AG09309 (cell line): Measurements from ENCODE around the gene SRMS.
A peak's percentile ranks its signal among the peaks of the same experiment; 100 is the strongest.

Experiments used
- DNase-seq: peaks from one replicate; pipeline ENCODE4 v3.0.0-alpha.2; 2010; ENCODE audit warnings: low read depth
- H3K4me3 ChIP-seq: 2 replicates; pipeline ENCODE4 v1.5.1; 2011; ENCODE audit warnings: mild to moderate bottlenecking, low read depth, low read length, moderate library complexity; ENCODE audit not compliant: control insufficient read depth
- CTCF ChIP-seq: IDR thresholded peaks from 2 replicates; pipeline ENCODE4 v1.5.1; 2011; ENCODE audit warnings: mild to moderate bottlenecking, low read depth, low read length, inconsistent platforms; ENCODE audit not compliant: insufficient read depth, control insufficient read depth; ENCODE audit errors: missing control alignments

The SRMS gene

GRCh38 chr20:63497946-63498935, 49.3 kb downstream of the SRMS start:
- H3K4me3 ChIP-seq, result no peak overlapping the region
- TF ChIP-seq CTCF, result no peak
- DNase-seq, result no peak

- no peak for DNase-seq
- no peak for TF ChIP-seq CTCF
- H3K4me3 ChIP-seq, result no peak overlapping the region
Measured at GRCh38 chr20:63497138-63497945, 50.2 kb downstream of the SRMS start.

- no peak overlapping the region for H3K4me3 ChIP-seq
- DNase-seq, result no peak
- no peak for TF ChIP-seq CTCF
Measured at GRCh38 chr20:63496596-63497120, 50.9 kb downstream of the SRMS start.

GRCh38 chr20:63495741-63496595, 51.6 kb downstream of the SRMS start:
- DNase-seq, result no peak
- H3K4me3 ChIP-seq, result no peak overlapping the region

GRCh38 chr20:63495167-63495720, 52.3 kb downstream of the SRMS start:
- no peak overlapping the region for H3K4me3 ChIP-seq
- no peak for TF ChIP-seq CTCF
- DNase-seq, result no peak

More at GRCh38 chr20:63495741-63496595, 51.6 kb downstream of the SRMS start:
- TF ChIP-seq CTCF, result peak; percentile 94
